ENCODE results near the gene SRL. TPM values are rescaled to one million over a fixed set of nuclear protein-coding genes. Genes with fewer than 3 reads are reported as not detected.

The SRL gene
- polyA plus RNA-seq, 1 donor from 2014 or later: not detected

DNA sequence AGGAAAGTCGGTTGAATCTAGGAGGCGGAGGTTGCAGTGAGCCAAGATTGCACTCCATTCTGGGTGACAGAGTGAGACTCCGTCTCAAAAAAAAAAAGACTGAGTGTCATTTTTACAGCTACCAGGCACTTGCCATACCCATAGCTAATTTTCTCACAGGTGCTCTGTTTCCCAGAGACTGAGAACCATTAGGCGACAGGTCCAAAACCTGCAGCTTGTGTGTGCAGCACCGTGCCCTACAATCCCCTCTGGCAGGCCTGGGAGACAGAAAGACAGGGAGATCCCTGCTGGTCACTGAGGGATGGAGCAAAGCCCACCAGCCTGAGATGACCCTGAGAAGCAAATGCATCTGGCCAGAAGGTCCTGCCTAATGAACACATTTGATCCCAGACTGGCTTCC is 28.2 kb upstream of the SRL start:
- H2AFZ ChIP-seq (ENCODE audit: low read depth, low read length): no peak overlapping the region
- no peaks in the 10 kb centered on the region for H3K27me3 ChIP-seq (ENCODE audit: insufficient read depth, low read depth, low read length)
- no peaks in the 10 kb centered on the region for H3F3A ChIP-seq (ENCODE audit: insufficient read depth, low read length, poor library complexity, severe bottlenecking)
- H3K4me2 ChIP-seq (ENCODE audit: low read length): no peak overlapping the region
- H3K27ac ChIP-seq (ENCODE audit: low read length): no peak overlapping the region
- H3K9me3 ChIP-seq (ENCODE audit: low read length): no peaks in the 10 kb centered on the region
- no peaks in the 10 kb centered on the region for H3K9me2 ChIP-seq (ENCODE audit: insufficient read depth, low read length)
- no peak overlapping the region for H3K9ac ChIP-seq (ENCODE audit: low read length)
- peaks cover 16% of the 10 kb centered on the region for H3K79me2 ChIP-seq (replicated peaks; ENCODE audit: insufficient read depth, low read length)
- H3K36me3 ChIP-seq (ENCODE audit: insufficient read depth, low read length): no peaks in the 10 kb centered on the region
- TF ChIP-seq CTCF (IDR thresholded peaks at IDR 0.05; ENCODE audit: poor library complexity, severe bottlenecking) (no peak), TAF1 (IDR thresholded peaks at IDR 0.05; ENCODE audit: low read depth) (no peak)
- TF ChIP-seq, protein P1, sequence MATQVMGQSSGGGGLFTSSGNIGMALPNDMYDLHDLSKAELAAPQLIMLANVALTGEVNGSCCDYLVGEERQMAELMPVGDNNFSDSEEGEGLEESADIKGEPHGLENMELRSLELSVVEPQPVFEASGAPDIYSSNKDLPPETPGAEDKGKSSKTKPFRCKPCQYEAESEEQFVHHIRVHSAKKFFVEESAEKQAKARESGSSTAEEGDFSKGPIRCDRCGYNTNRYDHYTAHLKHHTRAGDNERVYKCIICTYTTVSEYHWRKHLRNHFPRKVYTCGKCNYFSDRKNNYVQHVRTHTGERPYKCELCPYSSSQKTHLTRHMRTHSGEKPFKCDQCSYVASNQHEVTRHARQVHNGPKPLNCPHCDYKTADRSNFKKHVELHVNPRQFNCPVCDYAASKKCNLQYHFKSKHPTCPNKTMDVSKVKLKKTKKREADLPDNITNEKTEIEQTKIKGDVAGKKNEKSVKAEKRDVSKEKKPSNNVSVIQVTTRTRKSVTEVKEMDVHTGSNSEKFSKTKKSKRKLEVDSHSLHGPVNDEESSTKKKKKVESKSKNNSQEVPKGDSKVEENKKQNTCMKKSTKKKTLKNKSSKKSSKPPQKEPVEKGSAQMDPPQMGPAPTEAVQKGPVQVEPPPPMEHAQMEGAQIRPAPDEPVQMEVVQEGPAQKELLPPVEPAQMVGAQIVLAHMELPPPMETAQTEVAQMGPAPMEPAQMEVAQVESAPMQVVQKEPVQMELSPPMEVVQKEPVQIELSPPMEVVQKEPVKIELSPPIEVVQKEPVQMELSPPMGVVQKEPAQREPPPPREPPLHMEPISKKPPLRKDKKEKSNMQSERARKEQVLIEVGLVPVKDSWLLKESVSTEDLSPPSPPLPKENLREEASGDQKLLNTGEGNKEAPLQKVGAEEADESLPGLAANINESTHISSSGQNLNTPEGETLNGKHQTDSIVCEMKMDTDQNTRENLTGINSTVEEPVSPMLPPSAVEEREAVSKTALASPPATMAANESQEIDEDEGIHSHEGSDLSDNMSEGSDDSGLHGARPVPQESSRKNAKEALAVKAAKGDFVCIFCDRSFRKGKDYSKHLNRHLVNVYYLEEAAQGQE (IDR thresholded peaks at IDR 0.05; ENCODE audit: borderline replicate concordance): no peak
- H4K20me1 ChIP-seq (ENCODE audit: insufficient read depth): no peaks in the 10 kb centered on the region
- H3K4me3 ChIP-seq (ENCODE audit: low read length): peak overlapping the region; percentile 97

GRCh38 chr16:4266372-4266771 is 24.5 kb upstream of the SRL start:
- no peaks in the 10 kb centered on the region for H3K27me3 ChIP-seq (ENCODE audit: insufficient read depth, low read depth, low read length)
- no peak overlapping the region for H3K4me2 ChIP-seq (ENCODE audit: low read length)
- no peaks in the 10 kb centered on the region for H3F3A ChIP-seq (ENCODE audit: insufficient read depth, low read length, poor library complexity, severe bottlenecking)
- peaks cover 14% of the 10 kb centered on the region for H3K79me2 ChIP-seq (replicated peaks; ENCODE audit: insufficient read depth, low read length)
- no peaks in the 10 kb centered on the region for H4K20me1 ChIP-seq (ENCODE audit: insufficient read depth)
- no peaks in the 10 kb centered on the region for H3K9me3 ChIP-seq (ENCODE audit: low read length)
- H3K9ac ChIP-seq (ENCODE audit: low read length): no peak overlapping the region
- no peak overlapping the region for H2AFZ ChIP-seq (ENCODE audit: low read depth, low read length)
- TF ChIP-seq, protein P1 (IDR thresholded peaks at IDR 0.05; ENCODE audit: borderline replicate concordance): no peak
- TF ChIP-seq EP300 (conservative IDR thresholded peaks at IDR 0.05; ENCODE audit: poor library complexity, severe bottlenecking) (no peak), MXI1 (conservative IDR thresholded peaks at IDR 0.05; ENCODE audit: poor library complexity, severe bottlenecking) (no peak), RAD21 (conservative IDR thresholded peaks at IDR 0.05) (no peak), CTCF (IDR thresholded peaks at IDR 0.05; ENCODE audit: poor library complexity, severe bottlenecking) (no peak)
- no peaks in the 10 kb centered on the region for H3K9me2 ChIP-seq (ENCODE audit: insufficient read depth, low read length)
- H3K4me3 ChIP-seq (ENCODE audit: low read length): no peak overlapping the region
- H3K27ac ChIP-seq (ENCODE audit: low read length): no peak overlapping the region
- H3K36me3 ChIP-seq (ENCODE audit: insufficient read depth, low read length): no peaks in the 10 kb centered on the region
